Measurements from ENCODE around the gene CSNK1E.
"Not testable (repeated sequence)": the region's sequence is repeated elsewhere in the genome, so short reads cannot be mapped to it uniquely, and the experiment has no call there.

The CSNK1E gene

GRCh38 chr22:38317122-38317994 lies at the start of gene CSNK1E:
TSS of gene CSNK1E (minus strand) at chr22:38317433. CDS start at chr22:38314157, 3,276 bp downstream.
- DNase-seq (ENCODE audit: low spot score) = peak; percentile 90

- not testable (repeated sequence) for DNase-seq (ENCODE audit: low spot score)
These were observed 48.6 kb upstream of the CSNK1E start for GRCh38 chr22:38365829-38366228.

- not testable (repeated sequence) for DNase-seq (ENCODE audit: low spot score)
These were observed 47.9 kb upstream of the CSNK1E start for GRCh38 chr22:38365174-38365573.

- DNase-seq (ENCODE audit: low spot score) = not testable (repeated sequence)
These were observed 43.3 kb upstream of the CSNK1E start for GRCh38 chr22:38360560-38360959.

- DNase-seq (ENCODE audit: low spot score) = not testable (repeated sequence)
These were observed 42.6 kb upstream of the CSNK1E start for GRCh38 chr22:38359817-38360216.

GRCh38 chr22:38357971-38358370 lies 40.7 kb upstream of the CSNK1E start:
- not testable (repeated sequence) for DNase-seq (ENCODE audit: low spot score)

GRCh38 chr22:38355275-38355674 lies 38.0 kb upstream of the CSNK1E start:
- DNase-seq (ENCODE audit: low spot score) = peak; percentile 0

GRCh38 chr22:38353701-38354100 lies 36.5 kb upstream of the CSNK1E start:
- DNase-seq (ENCODE audit: low spot score) = peak; percentile 1

GRCh38 chr22:38353142-38353629 lies 36.0 kb upstream of the CSNK1E start:
- peak; percentile 90 for DNase-seq (ENCODE audit: low spot score)

- peak; percentile 0 for DNase-seq (ENCODE audit: low spot score)
These were observed 35.2 kb upstream of the CSNK1E start for GRCh38 chr22:38352436-38352835.

GRCh38 chr22:38350444-38351359 lies 33.5 kb upstream of the CSNK1E start:
- DNase-seq (ENCODE audit: low spot score) = no peak

- DNase-seq (ENCODE audit: low spot score) = no peak
These were observed 31.7 kb upstream of the CSNK1E start for GRCh38 chr22:38348751-38349496.

GRCh38 chr22:38347944-38348750 lies 30.9 kb upstream of the CSNK1E start:
- no peak for DNase-seq (ENCODE audit: low spot score)

- DNase-seq (ENCODE audit: low spot score) = no peak
These were observed 30.1 kb upstream of the CSNK1E start for GRCh38 chr22:38347181-38347943.

- DNase-seq (ENCODE audit: low spot score) = no peak
These were observed 29.3 kb upstream of the CSNK1E start for GRCh38 chr22:38346506-38346905.

GRCh38 chr22:38345782-38346181 lies 28.5 kb upstream of the CSNK1E start:
- DNase-seq (ENCODE audit: low spot score) = no peak

GRCh38 chr22:38339893-38340292 lies 22.7 kb upstream of the CSNK1E start:
- DNase-seq (ENCODE audit: low spot score) = not testable (repeated sequence)

- DNase-seq (ENCODE audit: low spot score) = no peak
These were observed 21.6 kb upstream of the CSNK1E start for GRCh38 chr22:38338772-38339379.

GRCh38 chr22:38336699-38337098 lies 19.5 kb upstream of the CSNK1E start:
- DNase-seq (ENCODE audit: low spot score) = no peak

GRCh38 chr22:38335077-38335476 lies 17.8 kb upstream of the CSNK1E start:
- DNase-seq (ENCODE audit: low spot score) = peak; percentile 54

All from AG08396 (cell line).